Ishikawa (cell line): ENCODE results near the gene SIVA1.

Experiments
- CEBPB ChIP-seq: IDR thresholded peaks from 2 replicates; pipeline ENCODE4 v1.6.1; 2012
- CREB1 ChIP-seq: IDR thresholded peaks from 2 replicates; pipeline ENCODE4 v1.6.1; 2012; ENCODE audit warnings: low read depth
- EGR1 ChIP-seq: IDR thresholded peaks from 2 replicates; pipeline ENCODE4 v1.6.1; 2012
- EP300 ChIP-seq: IDR thresholded peaks from 2 replicates; pipeline ENCODE4 v1.6.1; 2012; ENCODE audit warnings: borderline replicate concordance
- FOXM1 ChIP-seq: IDR thresholded peaks from 2 replicates; pipeline ENCODE4 v1.6.1; 2012; ENCODE audit warnings: low read depth, borderline replicate concordance
- MAX ChIP-seq: IDR thresholded peaks from 2 replicates; pipeline ENCODE4 v1.6.1; 2012
- NFIC ChIP-seq: IDR thresholded peaks from 2 replicates; pipeline ENCODE4 v1.6.1; 2012
- RAD21 ChIP-seq: IDR thresholded peaks from 2 replicates; pipeline ENCODE4 v1.6.1; 2012; ENCODE audit warnings: low read depth
- REST ChIP-seq: IDR thresholded peaks from 2 replicates; pipeline ENCODE4 v1.6.1; 2012; ENCODE audit warnings: low read depth, mild to moderate bottlenecking
- TAF1 ChIP-seq: IDR thresholded peaks from 2 replicates; pipeline ENCODE4 v1.6.1; 2012; ENCODE audit warnings: low read depth, mild to moderate bottlenecking
- TCF12 ChIP-seq: IDR thresholded peaks from 2 replicates; pipeline ENCODE4 v1.6.1; 2012; ENCODE audit warnings: low read depth
- TEAD4 ChIP-seq: IDR thresholded peaks from 2 replicates; pipeline ENCODE4 v1.6.1; 2012
- USF1 ChIP-seq: IDR thresholded peaks from 2 replicates; pipeline ENCODE4 v1.6.1; 2012
- YY1 ChIP-seq: IDR thresholded peaks from 2 replicates; pipeline ENCODE4 v1.6.1; 2012; ENCODE audit warnings: low read depth
- ZBTB7A ChIP-seq: IDR thresholded peaks from 2 replicates; pipeline ENCODE4 v1.6.1; 2012; ENCODE audit warnings: low read depth

The SIVA1 gene

DNA sequence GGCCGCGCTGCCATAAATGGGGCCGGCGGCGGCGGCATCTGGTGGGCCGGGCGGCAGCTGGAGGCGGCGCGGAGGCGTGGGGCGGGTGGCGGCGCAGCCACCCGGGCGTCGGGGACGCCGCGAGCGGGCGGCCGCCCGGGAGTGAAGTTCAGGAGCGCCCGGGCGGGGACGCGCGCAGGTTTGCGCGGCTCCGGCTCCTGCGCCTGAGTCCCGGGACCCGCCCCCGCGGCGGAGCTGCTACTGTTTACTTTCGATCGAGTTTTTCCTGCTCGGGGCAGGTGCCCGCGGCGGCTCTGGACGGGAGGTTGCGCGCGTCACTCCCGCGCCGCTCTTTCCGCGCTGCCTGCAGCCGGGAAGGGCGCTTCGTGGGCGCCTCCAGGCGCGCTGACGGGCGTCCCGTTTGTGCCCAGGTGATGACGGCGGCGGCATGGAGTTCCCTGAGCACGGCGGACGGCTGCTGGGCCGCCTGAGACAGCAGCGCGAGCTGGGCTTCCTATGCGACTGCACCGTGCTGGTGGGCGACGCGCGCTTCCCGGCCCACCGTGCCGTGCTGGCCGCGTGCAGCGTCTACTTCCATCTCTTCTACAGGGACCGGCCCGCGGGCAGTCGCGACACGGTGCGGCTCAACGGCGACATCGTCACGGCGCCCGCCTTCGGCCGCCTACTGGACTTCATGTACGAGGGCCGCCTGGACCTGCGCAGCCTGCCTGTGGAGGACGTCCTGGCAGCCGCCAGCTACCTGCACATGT is 48.0 kb downstream of the SIVA1 start, which contains the start of gene ZBTB42:
TSS of gene ZBTB42 (plus strand) at position 331 of the 749 bp plus-strand sequence. CDS start at position 428, 97 bp downstream.
- no peak for TF ChIP-seq EP300
- TF ChIP-seq ZBTB7A, result 0 out of 2 replicates have a peak, but pooled peaks have one; percentile 19
- no peak for TF ChIP-seq TEAD4
- TF ChIP-seq CEBPB, result no peak
- no peak for TF ChIP-seq FOXM1
- 0 out of 2 replicates have a peak, but pooled peaks have one; percentile 26 for TF ChIP-seq CREB1
- peak; percentile 28; the same call in 1 of the 2 replicates for TF ChIP-seq NFIC
- peak; percentile 79 for TF ChIP-seq MAX
- no peak for TF ChIP-seq RAD21
- TF ChIP-seq REST, result no peak
- TF ChIP-seq TCF12, result no peak
- TF ChIP-seq YY1, result 0 out of 2 replicates have a peak, but pooled peaks have one; percentile 24
- TF ChIP-seq EGR1, result peak; percentile 72; the same call in 1 of the 2 replicates
- TF ChIP-seq USF1, result 0 out of 2 replicates have a peak, but pooled peaks have one; percentile 0
- no peak for TF ChIP-seq TAF1

DNA sequence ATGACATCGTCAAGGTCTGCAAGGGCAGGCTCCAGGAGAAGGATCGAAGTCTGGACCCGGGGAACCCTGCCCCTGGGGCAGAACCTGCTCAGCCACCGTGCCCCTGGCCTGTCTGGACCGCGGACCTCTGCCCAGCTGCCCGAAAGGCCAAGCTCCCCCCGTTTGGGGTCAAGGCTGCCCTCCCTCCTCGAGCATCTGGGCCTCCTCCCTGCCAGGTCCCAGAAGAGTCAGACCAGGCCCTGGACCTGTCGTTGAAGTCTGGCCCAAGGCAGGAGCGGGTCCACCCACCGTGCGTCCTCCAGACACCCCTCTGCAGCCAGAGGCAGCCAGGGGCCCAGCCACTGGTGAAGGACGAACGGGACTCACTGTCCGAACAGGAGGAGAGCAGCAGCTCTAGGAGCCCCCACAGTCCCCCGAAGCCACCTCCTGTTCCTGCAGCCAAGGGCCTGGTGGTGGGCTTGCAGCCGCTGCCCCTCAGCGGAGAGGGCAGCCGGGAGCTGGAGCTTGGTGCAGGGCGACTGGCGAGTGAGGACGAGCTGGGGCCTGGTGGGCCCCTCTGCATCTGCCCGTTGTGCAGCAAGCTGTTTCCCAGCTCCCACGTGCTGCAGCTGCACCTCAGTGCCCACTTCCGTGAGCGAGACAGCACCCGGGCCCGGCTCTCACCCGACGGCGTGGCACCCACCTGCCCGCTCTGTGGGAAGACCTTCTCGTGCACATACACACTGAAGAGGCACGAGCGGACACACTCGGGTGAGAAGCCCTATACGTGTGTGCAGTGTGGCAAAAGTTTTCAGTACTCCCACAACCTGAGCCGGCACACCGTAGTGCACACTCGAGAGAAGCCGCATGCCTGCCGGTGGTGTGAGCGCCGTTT is 48.8 kb downstream of the SIVA1 start:
- TF ChIP-seq TAF1 (no peak), EP300 (no peak), USF1 (no peak), REST (no peak), EGR1 (no peak), YY1 (no peak), TEAD4 (no peak), CREB1 (no peak), FOXM1 (no peak), MAX (no peak), RAD21 (no peak), TCF12 (no peak), NFIC (no peak), CEBPB (no peak), ZBTB7A (no peak)

DNA sequence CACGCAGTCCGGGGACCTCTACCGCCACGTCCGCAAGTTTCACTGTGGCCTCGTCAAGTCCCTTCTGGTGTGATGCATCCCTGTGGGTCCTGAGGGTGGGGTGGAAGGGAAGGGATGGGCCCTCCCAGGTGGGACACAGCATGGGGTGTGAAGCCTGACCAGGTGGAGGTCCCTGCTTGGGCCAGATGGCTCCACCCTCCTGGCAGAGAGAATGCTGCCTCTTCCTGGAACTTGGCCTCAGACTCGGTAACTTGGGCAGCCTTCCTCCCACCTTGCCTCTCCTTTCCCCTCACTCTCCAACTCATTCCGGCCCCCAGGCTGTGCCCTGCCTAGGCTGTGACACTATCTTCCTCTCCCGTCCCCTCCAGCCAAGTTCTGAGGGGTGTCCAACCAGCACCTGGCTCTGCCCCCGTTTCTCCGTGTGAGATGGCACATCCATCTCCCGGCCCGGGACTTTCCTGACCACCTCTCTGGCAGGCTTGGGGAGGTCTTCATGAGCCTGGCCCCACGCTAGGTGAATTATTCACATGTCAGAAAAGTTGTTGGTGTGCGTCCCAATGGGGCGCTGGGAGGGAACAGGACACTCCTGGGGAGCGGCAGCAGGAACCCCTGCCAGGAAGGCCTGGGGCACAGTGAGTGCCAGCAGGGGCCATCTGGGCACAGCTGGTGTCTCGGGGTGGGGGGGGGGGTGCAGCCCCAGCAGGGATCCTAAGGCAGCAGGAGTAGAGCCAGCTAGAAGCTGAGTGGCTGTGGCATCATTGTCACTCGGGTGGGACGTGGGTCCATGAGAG is 49.6 kb downstream of the SIVA1 start:
- TF ChIP-seq YY1 (no peak), RAD21 (no peak), NFIC (peak; percentile 77), TCF12 (peak; percentile 76), MAX (no peak; the same call in 1 of the 2 replicates), FOXM1 (no peak), REST (no peak), ZBTB7A (no peak), TAF1 (no peak), EP300 (peak; percentile 53; the same call in 1 of the 2 replicates), EGR1 (no peak), CEBPB (no peak), USF1 (no peak), CREB1 (no peak), TEAD4 (no peak)
